Endothelial cell of umbilical vein (primary cell): Measurements from ENCODE around the gene BLNK.

Experiments
- EZH2 ChIP-seq: IDR thresholded peaks from 2 replicates; pipeline ENCODE4 v1.6.1; 2012; ENCODE audit warnings: borderline replicate concordance, low read depth, mild to moderate bottlenecking, moderate library complexity, low read length, inconsistent platforms; ENCODE audit not compliant: severe bottlenecking
- FOS ChIP-seq: IDR thresholded peaks from 2 replicates; pipeline ENCODE4 v1.6.1; 2011; ENCODE audit warnings: mild to moderate bottlenecking, low read length, moderate library complexity, borderline replicate concordance; ENCODE audit not compliant: insufficient read depth
- MYC ChIP-seq: IDR thresholded peaks from one replicate; pipeline ENCODE4 v1.6.1; 2011; ENCODE audit warnings: mild to moderate bottlenecking, low read depth, low read length
- POLR2A ChIP-seq: IDR thresholded peaks from 2 replicates; pipeline ENCODE4 v1.6.1; 2012; ENCODE audit warnings: low read depth, mild to moderate bottlenecking, control low read depth, low read length
- POLR2AphosphoS5 ChIP-seq: IDR thresholded peaks from 2 replicates; pipeline ENCODE4 v1.6.1; 2012; ENCODE audit warnings: low read depth, mild to moderate bottlenecking, control low read depth, low read length, moderate library complexity; ENCODE audit not compliant: insufficient read depth
- TF ChIP-seq, protein P1 (sequence below), 2 donors: IDR thresholded peaks; 1 replicate in 1 of 2; 2 replicates in 1 of 2; pipeline ENCODE4 v1.5.1; 2011; ENCODE audit warnings: low read length in 2 of 2, mild to moderate bottlenecking in 2 of 2, moderate library complexity in 2 of 2, control low read depth in 1 of 2, inconsistent platforms in 1 of 2, low read depth in 1 of 2; ENCODE audit not compliant: insufficient read depth in 1 of 2; ENCODE audit errors: extremely low read depth in 1 of 2
- TF ChIP-seq, protein P2 (sequence below): IDR thresholded peaks from 2 replicates; pipeline ENCODE4 v1.6.1; 2011; ENCODE audit not compliant: insufficient read depth, insufficient read length

DNA sequence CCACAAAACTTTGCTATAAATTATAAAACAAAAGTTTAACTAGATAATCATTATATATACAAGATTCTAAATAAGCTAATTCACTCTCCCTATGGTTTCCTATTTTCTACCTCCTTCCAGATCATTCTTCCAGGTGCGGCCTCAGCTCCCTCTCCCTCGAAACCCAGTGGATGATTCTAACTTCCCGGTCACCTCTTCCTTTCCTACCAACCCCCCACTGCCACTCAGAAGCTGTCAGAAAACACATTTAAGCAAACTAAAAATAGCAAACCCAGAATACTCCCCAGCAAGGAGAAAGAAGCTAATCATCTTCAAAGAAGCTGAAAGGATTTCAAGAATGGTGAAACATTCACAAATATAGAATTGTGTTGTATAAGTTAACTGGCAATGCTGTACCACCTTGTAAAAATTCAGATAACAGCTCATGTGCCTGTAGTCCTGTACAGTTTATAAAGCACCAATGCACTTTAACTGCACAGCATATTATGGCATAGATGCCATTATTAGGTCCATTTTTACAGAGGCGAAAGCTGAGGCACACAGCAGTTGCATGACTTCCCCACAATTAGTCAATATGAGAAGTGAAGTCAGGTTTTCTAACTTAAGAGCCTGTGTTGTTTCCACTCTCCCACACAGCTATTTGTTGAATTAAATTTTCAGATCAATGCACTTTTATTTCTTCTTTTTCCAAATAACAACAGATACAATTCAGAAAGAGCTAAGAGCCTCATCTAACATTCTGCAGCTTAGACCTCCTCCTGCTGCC, 19.2 kb upstream of the BLNK start:
- TF ChIP-seq, protein P1, sequence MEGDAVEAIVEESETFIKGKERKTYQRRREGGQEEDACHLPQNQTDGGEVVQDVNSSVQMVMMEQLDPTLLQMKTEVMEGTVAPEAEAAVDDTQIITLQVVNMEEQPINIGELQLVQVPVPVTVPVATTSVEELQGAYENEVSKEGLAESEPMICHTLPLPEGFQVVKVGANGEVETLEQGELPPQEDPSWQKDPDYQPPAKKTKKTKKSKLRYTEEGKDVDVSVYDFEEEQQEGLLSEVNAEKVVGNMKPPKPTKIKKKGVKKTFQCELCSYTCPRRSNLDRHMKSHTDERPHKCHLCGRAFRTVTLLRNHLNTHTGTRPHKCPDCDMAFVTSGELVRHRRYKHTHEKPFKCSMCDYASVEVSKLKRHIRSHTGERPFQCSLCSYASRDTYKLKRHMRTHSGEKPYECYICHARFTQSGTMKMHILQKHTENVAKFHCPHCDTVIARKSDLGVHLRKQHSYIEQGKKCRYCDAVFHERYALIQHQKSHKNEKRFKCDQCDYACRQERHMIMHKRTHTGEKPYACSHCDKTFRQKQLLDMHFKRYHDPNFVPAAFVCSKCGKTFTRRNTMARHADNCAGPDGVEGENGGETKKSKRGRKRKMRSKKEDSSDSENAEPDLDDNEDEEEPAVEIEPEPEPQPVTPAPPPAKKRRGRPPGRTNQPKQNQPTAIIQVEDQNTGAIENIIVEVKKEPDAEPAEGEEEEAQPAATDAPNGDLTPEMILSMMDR (IDR thresholded peaks at IDR 0.05; ENCODE audit: extremely low read depth in 1 of 2, insufficient read depth in 1 of 2, low read depth in 1 of 2, low read length in 2 of 2), result no peak
- no peak for TF ChIP-seq EZH2
- no peak for TF ChIP-seq POLR2A
- no peak for TF ChIP-seq POLR2AphosphoS5
- TF ChIP-seq, protein P2, sequence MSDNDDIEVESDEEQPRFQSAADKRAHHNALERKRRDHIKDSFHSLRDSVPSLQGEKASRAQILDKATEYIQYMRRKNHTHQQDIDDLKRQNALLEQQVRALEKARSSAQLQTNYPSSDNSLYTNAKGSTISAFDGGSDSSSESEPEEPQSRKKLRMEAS, result no peak
- TF ChIP-seq MYC, result no peak
- TF ChIP-seq FOS, result no peak
